ENCODE data around the gene RPUSD3.

DNA sequence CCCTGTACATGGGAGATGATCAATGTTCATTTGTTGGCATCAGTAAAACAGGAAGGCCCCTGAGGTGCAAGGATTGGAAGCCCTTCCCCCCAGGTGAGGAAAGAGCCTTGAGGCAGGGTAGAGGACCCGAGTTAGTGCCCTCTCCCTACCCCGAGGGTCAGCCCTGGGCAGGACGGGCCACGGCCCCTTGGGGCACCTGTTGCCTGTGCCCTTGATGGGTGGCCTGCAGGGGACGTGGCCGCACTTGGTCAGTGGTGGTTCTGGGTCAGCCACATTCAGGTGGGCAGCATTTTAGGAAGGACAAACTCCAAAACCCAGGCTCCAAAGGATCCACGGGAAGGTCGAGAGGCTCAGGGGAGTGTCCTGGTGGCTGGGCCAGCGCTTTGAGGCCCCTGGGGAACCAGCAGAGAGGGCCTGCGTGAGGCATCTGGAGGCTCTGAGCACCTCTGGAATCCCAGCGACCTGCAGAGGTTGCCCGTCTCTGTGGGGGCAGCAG is 15.8 kb upstream of the RPUSD3 start:
- TF ChIP-seq, protein P1, sequence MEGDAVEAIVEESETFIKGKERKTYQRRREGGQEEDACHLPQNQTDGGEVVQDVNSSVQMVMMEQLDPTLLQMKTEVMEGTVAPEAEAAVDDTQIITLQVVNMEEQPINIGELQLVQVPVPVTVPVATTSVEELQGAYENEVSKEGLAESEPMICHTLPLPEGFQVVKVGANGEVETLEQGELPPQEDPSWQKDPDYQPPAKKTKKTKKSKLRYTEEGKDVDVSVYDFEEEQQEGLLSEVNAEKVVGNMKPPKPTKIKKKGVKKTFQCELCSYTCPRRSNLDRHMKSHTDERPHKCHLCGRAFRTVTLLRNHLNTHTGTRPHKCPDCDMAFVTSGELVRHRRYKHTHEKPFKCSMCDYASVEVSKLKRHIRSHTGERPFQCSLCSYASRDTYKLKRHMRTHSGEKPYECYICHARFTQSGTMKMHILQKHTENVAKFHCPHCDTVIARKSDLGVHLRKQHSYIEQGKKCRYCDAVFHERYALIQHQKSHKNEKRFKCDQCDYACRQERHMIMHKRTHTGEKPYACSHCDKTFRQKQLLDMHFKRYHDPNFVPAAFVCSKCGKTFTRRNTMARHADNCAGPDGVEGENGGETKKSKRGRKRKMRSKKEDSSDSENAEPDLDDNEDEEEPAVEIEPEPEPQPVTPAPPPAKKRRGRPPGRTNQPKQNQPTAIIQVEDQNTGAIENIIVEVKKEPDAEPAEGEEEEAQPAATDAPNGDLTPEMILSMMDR (conservative IDR thresholded peaks at IDR 0.05; ENCODE audit: low read depth, low read length) = no peak
- no peak for TF ChIP-seq EZH2 (IDR thresholded peaks at IDR 0.05; ENCODE audit: borderline replicate concordance, low read depth, low read length, poor library complexity, severe bottlenecking)
